K562 (cell line): ENCODE measurements around the gene MYL12A. TPM values are rescaled to one million over a fixed set of nuclear protein-coding genes. Genes with fewer than 3 reads are reported as not detected.

Experiments used
- E4F1 ChIP-seq: fragments of 250-450 bp; sonication (Bioruptor Pico); IDR thresholded peaks from 2 replicates; pipeline ENCODE4 v1.5.0; 2021; ENCODE audit warnings: mild to moderate bottlenecking, borderline replicate concordance
- ETS1 ChIP-seq: conservative IDR thresholded peaks from 2 replicates; pipeline ENCODE4 v1.6.1; 2011; ENCODE audit warnings: low read depth, mild to moderate bottlenecking, low read length; ENCODE audit not compliant: control insufficient read depth
- KDM4B ChIP-seq, 2 experiments: fragments of 450-650 bp in 1 of 2; sonication (generic) in 1 of 2; IDR thresholded peaks; 2 replicates each; pipeline ENCODE4 v1.6.1; 2016 to 2017; ENCODE audit warnings: borderline replicate concordance in 2 of 2, antibody characterized with exemption in 1 of 2, low read depth in 1 of 2, mild to moderate bottlenecking in 1 of 2
- KLF6 ChIP-seq: fragments of 250-450 bp; sonication (Bioruptor Pico); IDR thresholded peaks from 2 replicates; pipeline ENCODE4 v1.4.0; 2020; ENCODE audit warnings: mild to moderate bottlenecking, moderate library complexity, borderline replicate concordance
- MEIS2 ChIP-seq: fragments of 450-650 bp; IDR thresholded peaks from 2 replicates; pipeline ENCODE4 v1.6.1; 2014; ENCODE audit warnings: mild to moderate bottlenecking; ENCODE audit not compliant: partially characterized antibody
- NFIX ChIP-seq: fragments of 250-450 bp; sonication (Bioruptor Pico); IDR thresholded peaks from 2 replicates; pipeline ENCODE4 v1.4.0; 2020; ENCODE audit warnings: low read depth, mild to moderate bottlenecking, moderate library complexity
- PTBP1 ChIP-seq: fragments of 200-400 bp; formaldehyde crosslinking; IDR thresholded peaks from 2 replicates; pipeline ENCODE4 v1.6.1; 2017; ENCODE audit warnings: low read depth, low read length
- TRIM24 ChIP-seq, 2 experiments: fragments of 450-650 bp; IDR thresholded peaks; 2 replicates each; pipeline ENCODE4 v1.6.1; 2016
- YY1 ChIP-seq, 3 experiments: IDR thresholded peaks; 2 replicates each; pipeline ENCODE4 v1.6.1; 2011; ENCODE audit warnings: low read length in 2 of 3, mild to moderate bottlenecking in 2 of 3, moderate library complexity in 2 of 3, borderline replicate concordance in 1 of 3, control low read depth in 1 of 3, low read depth in 1 of 3; ENCODE audit not compliant: insufficient read depth in 3 of 3, insufficient replicate concordance in 2 of 3, control insufficient read depth in 1 of 3, insufficient read length in 1 of 3; ENCODE audit errors: extremely low read depth in 1 of 3
- ZBTB33 ChIP-seq: sonication (generic); formaldehyde crosslinking; IDR thresholded peaks from 2 replicates; pipeline ENCODE4 v1.8.1; 2023; ENCODE audit warnings: mild to moderate bottlenecking, missing genetic modification reagents
- ZNF263 ChIP-seq: sonication (generic); formaldehyde crosslinking; IDR thresholded peaks from 2 replicates; pipeline ENCODE4 v1.8.0; 2022; ENCODE audit warnings: mild to moderate bottlenecking, missing genetic modification reagents, borderline replicate concordance
- ZNF398 ChIP-seq: fragments of 250-450 bp; sonication (Bioruptor Pico); IDR thresholded peaks from 2 replicates; pipeline ENCODE4 v1.8.0; 2021; ENCODE audit warnings: moderate library complexity, mild to moderate bottlenecking, inconsistent platforms
- ZNF436 ChIP-seq: fragments of 250-450, 450-650 bp; sonication (Bioruptor Pico); formaldehyde crosslinking; IDR thresholded peaks from 2 replicates; pipeline ENCODE4 v1.7.0; 2020; ENCODE audit warnings: mild to moderate bottlenecking
- ZNF551 ChIP-seq: fragments of 250-450 bp; sonication (Bioruptor Pico); IDR thresholded peaks from 2 replicates; pipeline ENCODE4 v1.5.0; 2021; ENCODE audit warnings: mild to moderate bottlenecking, moderate library complexity
- polyA plus RNA-seq, 8 experiments: library from polyadenylated mRNA; depleted of rRNA in 4 of 8; stranded (reverse) in 5 of 8; unstranded in 3 of 8; fragments of >200 nt; fragmentation: Nextera tagmentation in 2 of 8; fragmentation: Illumina TruSeq in 1 of 8; extraction: Ambion mirVana in 2 of 8; extraction: Trizol in 1 of 8; gene quantifications; 2 replicates each; pipeline versions ENCODE4 v1.2.1 to v1.2.3, GENCODE V29; 2011 to 2014; ENCODE audit warnings: inconsistent platforms in 1 of 8, missing spikeins in 1 of 8
- total RNA-seq, 7 experiments: library from RNA; depleted of rRNA in 6 of 7; stranded (reverse); fragments of >200 nt in 6 of 7; fragmentation: Illumina TruSeq in 2 of 7; extraction: Trizol in 2 of 7; gene quantifications; 2 replicates each; pipeline versions ENCODE4 v1.2.1 to v1.2.3, GENCODE V29; 2011 to 2021; ENCODE audit warnings: low replicate concordance in 1 of 7
- TF ChIP-seq, protein P1 (sequence below), 2 experiments: fragments of 450-650 bp in 1 of 2; sonication (generic) in 1 of 2; formaldehyde crosslinking in 1 of 2; IDR thresholded peaks in 1 of 2; conservative IDR thresholded peaks in 1 of 2; 2 replicates each; pipeline versions ENCODE4 v1.6.1 to v1.8.1; 2016 to 2023; ENCODE audit warnings: mild to moderate bottlenecking in 2 of 2, moderate library complexity in 2 of 2, inconsistent platforms in 1 of 2, missing genetic modification reagents in 1 of 2
- TF ChIP-seq, protein P2 (sequence below): fragments of 450-650 bp; IDR thresholded peaks from 2 replicates; pipeline ENCODE4 v1.6.1; 2016; ENCODE audit warnings: missing biosample characterization, missing genetic modification characterization

The MYL12A gene
- total and polyA plus RNA-seq, 9 of the 15 experiments (the other 6 are each of a cell fraction or from before 2014, with no cell fraction given) = 308 to 1,031 (median 559) TPM

GRCh38 chr18:3286159-3286558, 38.6 kb downstream of the MYL12A start (continued):
- TF ChIP-seq, protein P1, sequence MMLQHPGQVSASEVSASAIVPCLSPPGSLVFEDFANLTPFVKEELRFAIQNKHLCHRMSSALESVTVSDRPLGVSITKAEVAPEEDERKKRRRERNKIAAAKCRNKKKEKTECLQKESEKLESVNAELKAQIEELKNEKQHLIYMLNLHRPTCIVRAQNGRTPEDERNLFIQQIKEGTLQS (IDR thresholded peaks at IDR 0.05) = no peak
- TF ChIP-seq, protein P1 (CRISPR knock-in tag; conservative IDR thresholded peaks at IDR 0.05) = no peak
- no peak for TF ChIP-seq KLF6 (CRISPR knock-in tag)
- no peak for TF ChIP-seq ETS1
- TF ChIP-seq PTBP1 = no peak
- TF ChIP-seq ZBTB33 = peak; percentile 100
- TF ChIP-seq NFIX (CRISPR knock-in tag) = no peak
- peak; percentile 88 for TF ChIP-seq ZNF263 (CRISPR knock-in tag)
- TF ChIP-seq, protein P2, sequence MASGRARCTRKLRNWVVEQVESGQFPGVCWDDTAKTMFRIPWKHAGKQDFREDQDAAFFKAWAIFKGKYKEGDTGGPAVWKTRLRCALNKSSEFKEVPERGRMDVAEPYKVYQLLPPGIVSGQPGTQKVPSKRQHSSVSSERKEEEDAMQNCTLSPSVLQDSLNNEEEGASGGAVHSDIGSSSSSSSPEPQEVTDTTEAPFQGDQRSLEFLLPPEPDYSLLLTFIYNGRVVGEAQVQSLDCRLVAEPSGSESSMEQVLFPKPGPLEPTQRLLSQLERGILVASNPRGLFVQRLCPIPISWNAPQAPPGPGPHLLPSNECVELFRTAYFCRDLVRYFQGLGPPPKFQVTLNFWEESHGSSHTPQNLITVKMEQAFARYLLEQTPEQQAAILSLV (tag) = no peak
- TF ChIP-seq KDM4B (IDR thresholded peaks at IDR 0.05; ENCODE audit: borderline replicate concordance in 2 of 2, low read depth in 1 of 2) = no peak
- peak in 1 of 3 experiments; percentile 24 for TF ChIP-seq YY1 (IDR thresholded peaks at IDR 0.05; ENCODE audit: borderline replicate concordance in 1 of 3, control insufficient read depth in 1 of 3, extremely low read depth in 1 of 3, insufficient read depth in 3 of 3, insufficient read length in 1 of 3, insufficient replicate concordance in 2 of 3, low read depth in 1 of 3, low read length in 2 of 3)
- TF ChIP-seq ZNF436 (CRISPR knock-in tag) = no peak
- no peak for TF ChIP-seq ZNF398 (CRISPR knock-in tag)
- no peak for TF ChIP-seq E4F1 (CRISPR knock-in tag)
- TF ChIP-seq ZNF551 (CRISPR knock-in tag) = no peak
- no peak for TF ChIP-seq MEIS2
- TF ChIP-seq TRIM24 (IDR thresholded peaks at IDR 0.05) = peak; percentile 12 to 56; a peak in 2 of 4 replicates
